ENCODE results near the gene ASB6. TPM values are rescaled to one million over a fixed set of nuclear protein-coding genes. Genes with fewer than 3 reads are reported as not detected.
"Not testable (repeated sequence)": the region's sequence is repeated elsewhere in the genome, so short reads cannot be mapped to it uniquely, and the experiment has no call there.

ASB6 gene
- total RNA-seq, 1 donor from 2014 or later, result 9.0 TPM

GRCh38 chr9:129639034-129639630 lies 2.8 kb downstream of the ASB6 start:
- H3K4me3 ChIP-seq, result no peak overlapping the region
- no peaks in the 10 kb centered on the region for H3K27me3 ChIP-seq (ENCODE audit: low read depth)
- H3K36me3 ChIP-seq, result peaks cover 56% of the 10 kb centered on the region
- H3K4me1 ChIP-seq, result peaks cover 32% of the 10 kb centered on the region
- no peak for TF ChIP-seq CTCF (IDR thresholded peaks at IDR 0.05; ENCODE audit: borderline replicate concordance)
- intact Hi-C loops (cut with micrococcal nuclease), result no loop called here
- no peak for DNase-seq
- H3K27ac ChIP-seq (replicated peaks), result no peak overlapping the region
- H3K9me3 ChIP-seq (replicated peaks), result no peaks in the 10 kb centered on the region

GRCh38 chr9:129637673-129638439 lies 4.1 kb downstream of the ASB6 start:
- intact Hi-C loops (cut with micrococcal nuclease), result no loop called here
- Histone ChIP-seq H3K36me3 (peaks cover 68% of the 10 kb centered on the region), H3K9me3 (replicated peaks) (no peaks in the 10 kb centered on the region), H3K27ac (replicated peaks) (no peak overlapping the region), H3K4me1 (peaks cover 36% of the 10 kb centered on the region), H3K27me3 (ENCODE audit: low read depth) (no peaks in the 10 kb centered on the region), H3K4me3 (no peak overlapping the region)
- no peak for DNase-seq
- TF ChIP-seq CTCF (IDR thresholded peaks at IDR 0.05; ENCODE audit: borderline replicate concordance), result no peak

- no peaks in the 10 kb centered on the region for H3K9me3 ChIP-seq (replicated peaks)
- DNase-seq, result no peak
- intact Hi-C loops (cut with micrococcal nuclease), result no loop called here
- no peak overlapping the region for H3K27ac ChIP-seq (replicated peaks)
- H3K4me3 ChIP-seq, result no peak overlapping the region
- H3K27me3 ChIP-seq (ENCODE audit: low read depth), result no peaks in the 10 kb centered on the region
- H3K36me3 ChIP-seq, result peaks cover 74% of the 10 kb centered on the region
- no peak for TF ChIP-seq CTCF (IDR thresholded peaks at IDR 0.05; ENCODE audit: borderline replicate concordance)
- H3K4me1 ChIP-seq, result peaks cover 39% of the 10 kb centered on the region
These were observed 4.8 kb downstream of the ASB6 start for GRCh38 chr9:129637102-129637501.

- DNase-seq; H3K9me3 ChIP-seq (replicated peaks); intact Hi-C loops (cut with micrococcal nuclease); H3K4me3 ChIP-seq; H3K27ac ChIP-seq (replicated peaks); H3K27me3 ChIP-seq (ENCODE audit: low read depth): not testable (repeated sequence)
- Histone ChIP-seq H3K4me1 (peaks cover 40% of the 10 kb centered on the region), H3K36me3 (peaks cover 74% of the 10 kb centered on the region)
These were observed 5.6 kb downstream of the ASB6 start for GRCh38 chr9:129636343-129636742.

- Histone ChIP-seq H3K4me1 (peaks cover 40% of the 10 kb centered on the region), H3K36me3 (peaks cover 74% of the 10 kb centered on the region), H3K27ac (replicated peaks) (no peak overlapping the region), H3K9me3 (replicated peaks) (no peaks in the 10 kb centered on the region), H3K4me3 (no peak overlapping the region), H3K27me3 (ENCODE audit: low read depth) (no peaks in the 10 kb centered on the region)
- TF ChIP-seq CTCF (IDR thresholded peaks at IDR 0.05; ENCODE audit: borderline replicate concordance), result no peak
- no peak for DNase-seq
- intact Hi-C loops (cut with micrococcal nuclease), result no loop called here
These were observed 6.6 kb downstream of the ASB6 start for GRCh38 chr9:129635099-129636065.

Data from left ventricle myocardium inferior (tissue), 1 donor.